OCI-M1 (cell line): Measurements from ENCODE around the gene NLRX1.
"Not testable (repeated sequence)": the region's sequence is repeated elsewhere in the genome, so short reads cannot be mapped to it uniquely, and the experiment has no call there.

Experiments
- DNase-seq: peaks from one replicate; lab custom pipeline; 2025; lab: John Stamatoyannopoulos, UW

NLRX1 gene

DNA sequence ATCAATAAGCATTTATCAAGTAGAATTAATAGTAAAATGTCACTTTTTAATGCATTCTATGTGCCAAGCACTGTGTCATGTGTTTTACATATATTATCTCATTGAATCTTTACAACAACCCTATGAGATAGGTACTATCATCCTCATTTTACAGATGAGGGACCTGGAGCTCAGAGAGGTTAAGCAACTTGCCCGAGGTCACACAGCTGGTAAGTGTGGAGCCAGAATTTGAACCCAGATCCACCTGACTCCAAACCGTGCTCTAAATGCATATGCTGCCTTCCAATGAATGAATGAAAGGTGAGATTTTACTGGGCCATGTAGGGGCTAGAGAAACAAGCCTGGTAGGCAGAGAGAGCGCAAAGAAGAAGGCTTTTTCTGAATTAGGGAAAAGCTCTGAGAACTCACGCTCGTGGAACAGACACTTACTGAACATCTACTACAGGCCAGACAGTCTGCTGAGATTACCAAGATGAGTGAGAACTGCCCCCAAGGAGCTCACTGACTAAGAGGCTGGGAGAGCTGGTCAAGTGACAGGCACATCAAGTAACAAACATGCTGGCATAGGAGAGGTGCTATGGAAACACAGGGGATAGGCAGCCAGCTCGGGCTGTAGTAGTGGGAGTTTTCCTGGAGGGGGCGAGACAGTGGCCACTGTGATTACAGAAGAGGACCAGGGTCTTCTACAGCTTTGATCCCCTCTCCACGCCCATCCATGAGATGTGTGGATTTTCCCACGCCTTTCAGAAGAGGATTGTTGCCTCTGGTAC is 15.3 kb upstream of the NLRX1 start:
- DNase-seq: no peak

GRCh38 chr11:119154178-119154577 is 14.3 kb upstream of the NLRX1 start:
- DNase-seq: no peak

DNA sequence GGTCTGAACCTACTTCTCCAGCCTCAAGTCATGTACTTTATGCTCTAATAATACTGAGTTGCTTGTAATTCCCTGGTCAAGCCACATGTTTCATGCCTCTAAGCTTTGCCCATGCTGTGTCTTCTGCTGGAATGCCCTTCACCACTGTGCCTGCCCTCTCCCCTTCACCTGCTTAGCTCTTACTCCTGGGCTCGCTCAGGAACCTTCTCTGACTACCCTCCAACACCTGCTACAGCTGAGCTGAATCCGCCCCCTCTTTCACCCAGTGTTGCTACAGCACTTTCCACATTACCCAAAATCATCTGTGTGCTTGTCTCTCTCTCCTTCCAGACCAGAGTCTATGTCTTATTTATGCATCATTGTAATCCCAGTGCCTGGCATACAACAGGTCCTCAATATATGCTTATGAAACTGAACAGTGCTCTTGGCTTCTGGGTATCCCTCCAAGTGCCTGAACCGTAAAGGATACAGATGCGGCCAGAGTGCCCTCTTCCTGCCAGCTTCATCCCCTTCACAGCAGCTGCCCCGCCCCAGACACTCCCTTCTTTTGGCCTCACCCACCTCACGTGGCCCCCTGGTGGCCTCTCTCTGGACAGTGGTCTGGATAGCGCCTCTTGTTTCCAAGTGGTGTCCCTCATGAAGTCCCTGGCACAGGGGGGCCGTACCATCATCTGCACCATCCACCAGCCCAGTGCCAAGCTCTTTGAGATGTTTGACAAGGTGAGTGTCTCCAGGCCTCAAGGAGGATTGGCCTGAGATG is 12.6 kb upstream of the NLRX1 start:
- peak; percentile 53 for DNase-seq

DNA sequence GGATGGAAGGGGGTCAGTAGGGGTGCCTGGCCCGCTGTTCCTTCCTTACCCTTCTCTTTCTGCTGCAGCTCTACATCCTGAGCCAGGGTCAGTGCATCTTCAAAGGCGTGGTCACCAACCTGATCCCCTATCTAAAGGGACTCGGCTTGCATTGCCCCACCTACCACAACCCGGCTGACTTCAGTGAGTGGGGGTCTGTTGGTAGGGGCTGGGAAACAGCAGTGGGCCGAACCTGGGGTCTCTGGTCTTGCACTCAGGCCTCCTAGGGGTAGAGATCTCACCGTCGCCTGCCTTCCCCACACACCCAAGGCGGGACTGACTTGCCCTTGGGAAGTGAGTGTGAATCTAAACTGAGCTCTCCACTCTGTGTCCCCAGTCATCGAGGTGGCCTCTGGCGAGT is 12.0 kb upstream of the NLRX1 start:
- no peak for DNase-seq

GRCh38 chr11:119157063-119157462 is 11.5 kb upstream of the NLRX1 start:
- DNase-seq: peak; percentile 49

DNA sequence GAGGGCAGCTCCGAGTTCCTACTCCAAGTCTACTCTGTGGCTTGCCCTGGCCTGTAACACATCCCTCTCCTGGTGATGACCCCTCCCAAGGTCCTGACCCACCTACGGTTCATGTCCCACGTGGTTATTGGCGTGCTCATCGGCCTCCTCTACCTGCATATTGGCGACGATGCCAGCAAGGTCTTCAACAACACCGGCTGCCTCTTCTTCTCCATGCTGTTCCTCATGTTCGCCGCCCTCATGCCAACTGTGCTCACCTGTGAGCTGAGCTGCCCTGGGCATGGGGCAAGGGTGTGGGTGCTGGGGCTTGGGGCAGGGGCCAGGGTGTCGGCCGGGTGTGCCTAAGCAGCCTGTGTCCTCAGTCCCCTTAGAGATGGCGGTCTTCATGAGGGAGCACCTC is 10.1 kb upstream of the NLRX1 start:
- no peak for DNase-seq

DNA sequence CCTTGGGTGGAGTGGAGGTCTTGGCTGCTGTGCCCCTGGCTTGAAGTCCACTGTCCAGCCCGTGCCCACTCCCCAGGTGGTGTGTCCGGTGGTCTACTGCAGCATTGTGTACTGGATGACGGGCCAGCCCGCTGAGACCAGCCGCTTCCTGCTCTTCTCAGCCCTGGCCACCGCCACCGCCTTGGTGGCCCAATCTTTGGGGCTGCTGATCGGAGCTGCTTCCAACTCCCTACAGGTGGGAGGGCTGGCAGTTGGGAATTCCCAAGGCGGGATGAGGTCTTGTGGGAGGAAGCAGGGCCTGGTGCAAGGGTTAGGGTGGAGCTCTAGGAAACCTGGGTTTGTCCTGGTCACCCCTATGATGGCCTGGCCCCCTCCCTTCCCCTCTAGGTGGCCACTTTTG is 8.4 kb upstream of the NLRX1 start:
- DNase-seq: no peak

- DNase-seq: no peak
These were observed 6.7 kb upstream of the NLRX1 start for GRCh38 chr11:119161871-119162270.

GRCh38 chr11:119166368-119167076 is 2.0 kb upstream of the NLRX1 start:
- DNase-seq: no peak

GRCh38 chr11:119167077-119167458 is 1.5 kb upstream of the NLRX1 start:
- not testable (repeated sequence) for DNase-seq

GRCh38 chr11:119167933-119168332 is 592 bp upstream of the NLRX1 start:
- no peak for DNase-seq

GRCh38 chr11:119169282-119169719 is 776 bp downstream of the NLRX1 start:
- DNase-seq: no peak

DNA sequence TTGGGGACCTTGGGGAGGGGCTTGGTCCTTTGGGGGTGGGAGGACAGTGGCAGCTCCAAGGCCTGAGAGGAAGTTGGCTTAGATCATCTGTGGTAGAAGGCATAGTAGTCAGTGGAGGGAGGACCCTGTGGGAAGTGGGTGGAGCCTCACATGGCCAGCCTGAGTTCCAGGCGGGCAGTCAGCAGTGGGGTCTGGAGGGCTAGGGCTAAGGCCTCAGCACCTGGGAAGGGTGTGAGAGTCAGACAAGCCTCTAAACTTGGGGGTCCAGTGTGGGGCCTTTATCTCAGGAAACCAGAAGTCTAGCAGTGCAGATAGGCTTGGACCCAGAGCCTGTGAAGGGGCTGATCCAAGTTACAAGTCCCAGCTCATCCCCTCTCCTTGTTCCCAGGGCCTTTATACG is 4.0 kb downstream of the NLRX1 start:
- peak; percentile 81 for DNase-seq

DNA sequence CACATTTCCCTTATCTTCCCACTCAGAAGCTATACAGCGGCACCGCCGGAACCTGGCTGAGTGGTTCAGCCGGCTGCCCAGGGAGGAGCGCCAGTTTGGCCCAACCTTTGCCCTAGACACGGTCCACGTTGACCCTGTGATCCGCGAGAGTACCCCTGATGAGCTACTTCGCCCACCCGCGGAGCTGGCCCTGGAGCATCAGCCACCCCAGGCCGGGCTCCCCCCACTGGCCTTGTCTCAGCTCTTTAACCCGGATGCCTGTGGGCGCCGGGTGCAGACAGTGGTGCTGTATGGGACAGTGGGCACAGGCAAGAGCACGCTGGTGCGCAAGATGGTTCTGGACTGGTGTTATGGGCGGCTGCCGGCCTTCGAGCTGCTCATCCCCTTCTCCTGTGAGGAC is 4.9 kb downstream of the NLRX1 start:
- no peak for DNase-seq

GRCh38 chr11:119175493-119176077 is 7.1 kb downstream of the NLRX1 start:
- DNase-seq: peak; percentile 32

DNA sequence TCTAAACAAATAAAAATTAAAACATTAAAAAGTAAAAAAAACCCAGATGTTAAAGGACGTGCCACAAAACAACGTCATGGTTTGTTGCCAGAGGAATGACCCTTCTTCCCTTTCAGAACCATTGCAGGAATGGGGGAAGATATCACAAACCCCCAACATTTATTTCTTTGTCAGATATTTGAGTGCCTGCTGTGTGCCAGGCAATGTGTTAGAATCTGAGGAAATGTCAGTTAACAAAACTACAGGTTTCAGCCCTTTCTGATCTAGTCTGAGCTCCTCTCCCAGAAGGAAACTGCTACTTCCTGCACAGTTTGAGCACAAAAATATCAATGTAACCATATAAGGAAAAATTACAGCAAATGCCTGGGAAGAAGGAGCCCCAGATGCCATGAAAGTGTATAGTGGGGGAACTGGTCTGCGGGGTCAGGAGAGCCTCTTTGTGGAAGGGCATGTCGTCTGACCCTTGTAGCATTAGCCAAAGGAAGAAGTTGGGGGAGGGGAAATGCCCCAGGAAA is 9.7 kb downstream of the NLRX1 start:
- no peak for DNase-seq

GRCh38 chr11:119179342-119179741 is 10.8 kb downstream of the NLRX1 start:
- no peak for DNase-seq

DNA sequence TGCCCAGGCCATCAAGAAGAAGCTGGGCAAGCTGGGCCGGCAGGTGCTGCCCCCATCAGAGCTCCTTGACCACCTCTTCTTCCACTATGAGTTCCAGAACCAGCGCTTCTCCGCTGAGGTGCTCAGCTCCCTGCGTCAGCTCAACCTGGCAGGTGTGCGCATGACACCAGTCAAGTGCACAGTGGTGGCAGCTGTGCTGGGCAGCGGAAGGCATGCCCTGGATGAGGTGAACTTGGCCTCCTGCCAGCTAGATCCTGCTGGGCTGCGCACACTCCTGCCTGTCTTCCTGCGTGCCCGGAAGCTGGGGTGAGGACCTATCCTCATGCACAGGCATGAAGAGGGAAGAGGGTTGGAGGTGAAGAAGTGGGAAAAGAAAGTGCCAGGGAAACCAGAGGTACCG is 11.5 kb downstream of the NLRX1 start:
- DNase-seq: no peak

- no peak for DNase-seq
These were observed 12.5 kb downstream of the NLRX1 start for GRCh38 chr11:119180729-119181676.

- peak; percentile 29 for DNase-seq
These were observed 13.3 kb downstream of the NLRX1 start for GRCh38 chr11:119181677-119182412.
